Kidney (tissue), 14 donors: ENCODE results near the gene MANSC1. TPM values are rescaled to one million over a fixed set of nuclear protein-coding genes. Genes with fewer than 3 reads are reported as not detected.

Experiments
- DNase-seq, 5 donors: peaks; one replicate each; pipeline ENCODE4 v3.0.0-alpha.2; 2013 to 2020
- FAIRE-seq: peaks from 2 replicates; lab custom pipeline; 2012; peaks lifted over from hg19 to GRCh38; lab: Jason Lieb, UNC
- H3K27ac ChIP-seq, 2 donors: one replicate each; pipeline ENCODE4 v1.7.0; 2013; ENCODE audit warnings: low read depth in 2 of 2, low read length in 2 of 2, inconsistent platforms in 1 of 2
- H3K27me3 ChIP-seq: one replicate; pipeline ENCODE4 v1.7.1; 2013; ENCODE audit warnings: low read length, inconsistent platforms; ENCODE audit not compliant: control insufficient read depth, insufficient read depth
- H3K36me3 ChIP-seq, 3 donors: one replicate each; pipeline versions ENCODE4 v1.7.0 to v1.7.1; 2013; ENCODE audit warnings: low read length in 3 of 3, control low read depth in 1 of 3, inconsistent platforms in 1 of 3; ENCODE audit not compliant: insufficient read depth in 3 of 3, control insufficient read depth in 2 of 3
- H3K4me1 ChIP-seq, 3 donors: one replicate each; pipeline versions ENCODE4 v1.7.0 to v1.7.1; 2013; ENCODE audit warnings: low read length in 3 of 3, inconsistent platforms in 1 of 3, low read depth in 1 of 3; ENCODE audit not compliant: control insufficient read depth in 2 of 3, insufficient read depth in 2 of 3
- H3K4me3 ChIP-seq, 3 donors: one replicate each; pipeline versions ENCODE4 v1.7.0 to v1.8.1; 2013; ENCODE audit warnings: low read length in 3 of 3, control low read depth in 1 of 3, inconsistent platforms in 1 of 3
- H3K9ac ChIP-seq, 3 donors: one replicate each; pipeline versions ENCODE4 v1.7.0 to v1.7.1; 2013; ENCODE audit warnings: low read length in 3 of 3, control low read depth in 1 of 3, inconsistent platforms in 1 of 3
- H3K9me3 ChIP-seq, 3 donors: one replicate each; pipeline versions ENCODE4 v1.7.0 to v1.7.1; 2013; ENCODE audit warnings: low read length in 3 of 3, control low read depth in 1 of 3, inconsistent platforms in 1 of 3; ENCODE audit not compliant: control insufficient read depth in 2 of 3, insufficient read depth in 1 of 3
- CTCF ChIP-seq: IDR thresholded peaks from 3 replicates; pipeline ENCODE4 v1.5.1; 2012; ENCODE audit warnings: mild to moderate bottlenecking, moderate library complexity, borderline replicate concordance; ENCODE audit not compliant: insufficient read depth; ENCODE audit errors: extremely low read depth
- intact Hi-C: fragments of 100-400 bp; cut with DNase I; formaldehyde crosslinking; loops from one replicate; pipeline ENCODE4 v1.11.1; 2022
- polyA plus RNA-seq: library from polyadenylated mRNA; stranded (reverse); fragments of 350-450 nt; fragmentation: Illumina TruSeq; extraction: RNeasy Lipid Tissue Mini Kit (QIAGEN cat#74804); gene quantifications from one replicate; pipeline ENCODE4 v1.2.3, GENCODE V29; 2014; ENCODE audit warnings: low read depth, low replicate concordance; ENCODE audit not compliant: insufficient read depth
- total RNA-seq: library from RNA; stranded (reverse); fragmentation: NEBNext Ultra II Directional; extraction: Animal tissue kit (Norgen Biotek cat#: 25700); gene quantifications from one replicate; pipeline ENCODE4 v1.2.1, GENCODE V29; 2021
- donor health status: control.
- donor health status: control.
- donor health status: control.
- donor health status: control.
- donor health status: control.
- donor health status: DM: yes; HTN: yes; CAD: no.
- donor health status: Normal renal cell carcinoma (clear cell type).

The MANSC1 gene
- total and polyA plus RNA-seq, 2 donors from 2014 or later, result 14.1 to 38.7 TPM

- no peaks in the 10 kb centered on the region for H3K4me1 ChIP-seq
- no peak for TF ChIP-seq CTCF
- no peaks in the 10 kb centered on the region for H3K36me3 ChIP-seq
- H3K9me3 ChIP-seq, result no peaks in the 10 kb centered on the region
- H3K9ac ChIP-seq, result no peak overlapping the region
- H3K27me3 ChIP-seq, result no peaks in the 10 kb centered on the region
- no peak overlapping the region for H3K4me3 ChIP-seq
- FAIRE-seq (no peak), DNase-seq (peak in 2 of 5 donors; percentile 3 to 8)
- H3K27ac ChIP-seq, result no peak overlapping the region
- intact Hi-C loops, result no loop called here
These were observed 15.9 kb upstream of the MANSC1 start for GRCh38 chr12:12365931-12366431.

DNA sequence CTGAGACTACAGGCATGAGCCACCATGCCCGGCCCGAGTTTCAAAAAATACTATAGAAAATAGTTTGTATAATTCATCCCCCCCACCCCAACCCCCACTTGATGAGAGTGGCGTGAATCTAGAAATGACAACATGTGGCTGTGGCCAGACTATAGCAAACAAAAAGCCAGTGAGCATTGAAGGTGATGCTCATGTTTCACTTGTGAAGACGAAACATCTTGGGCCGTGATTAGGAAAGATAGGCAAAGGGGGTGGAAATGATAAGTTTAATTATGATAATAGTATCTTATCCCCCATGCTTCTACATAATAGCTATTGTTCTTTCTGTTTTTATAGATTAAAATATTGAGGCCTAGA lies 15.4 kb upstream of the MANSC1 start:
- TF ChIP-seq CTCF, result no peak
- no peaks in the 10 kb centered on the region for H3K4me1 ChIP-seq
- no peaks in the 10 kb centered on the region for H3K9me3 ChIP-seq
- no peaks in the 10 kb centered on the region for H3K36me3 ChIP-seq
- H3K4me3 ChIP-seq, result no peak overlapping the region
- H3K27ac ChIP-seq, result no peak overlapping the region
- FAIRE-seq (no peak), DNase-seq (no peak)
- intact Hi-C loops, result no loop called here
- no peaks in the 10 kb centered on the region for H3K27me3 ChIP-seq
- H3K9ac ChIP-seq, result no peak overlapping the region

DNA sequence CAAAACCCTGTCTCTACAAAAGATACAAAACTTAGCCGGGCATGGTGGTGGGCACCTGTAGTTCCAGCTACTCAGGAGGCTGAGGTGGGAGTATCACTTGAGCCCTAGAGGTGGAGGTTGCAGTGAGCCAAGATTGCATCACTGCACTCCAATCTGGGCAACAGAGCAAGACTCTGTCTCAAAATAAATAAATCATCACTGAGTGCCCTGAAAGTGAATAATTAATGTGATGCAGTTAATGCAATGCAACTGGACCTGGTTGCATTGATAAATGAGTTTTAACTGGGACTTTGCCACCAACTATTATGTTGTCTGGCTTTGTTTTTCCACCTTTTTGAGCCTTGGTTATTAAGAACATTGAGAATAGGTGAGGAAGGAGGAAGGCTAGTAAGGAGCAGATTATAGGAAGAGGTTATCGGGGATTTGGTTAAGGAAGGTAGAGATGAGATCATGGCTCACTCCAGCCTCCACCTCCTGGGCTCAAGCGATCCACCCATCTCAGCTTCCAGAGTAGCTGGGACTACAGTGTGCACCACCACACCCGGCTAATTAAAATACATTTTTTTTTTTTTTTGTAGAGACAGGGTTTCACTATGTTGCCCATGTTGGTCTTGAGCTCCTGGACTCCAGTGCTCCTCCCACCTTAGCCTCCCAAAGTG lies 14.9 kb upstream of the MANSC1 start:
- Histone ChIP-seq H3K36me3 (no peaks in the 10 kb centered on the region), H3K9ac (no peak overlapping the region), H3K27ac (no peak overlapping the region), H3K4me3 (no peak overlapping the region), H3K9me3 (no peaks in the 10 kb centered on the region), H3K4me1 (no peaks in the 10 kb centered on the region), H3K27me3 (no peaks in the 10 kb centered on the region)
- FAIRE-seq (no peak), DNase-seq (no peak)
- intact Hi-C loops, result no loop called here
- no peak for TF ChIP-seq CTCF
